GM18520 (cell line): ENCODE results near the gene PCDHB13.
"Not testable (repeated sequence)": the region's sequence is repeated elsewhere in the genome, so short reads cannot be mapped to it uniquely, and the experiment has no call there.

Source experiments
- ATAC-seq: cut with Tn5 transposase; IDR thresholded peaks from one replicate; pipeline ENCODE4 v1.9.1; 2021; ENCODE audit not compliant: unreplicated experiment

The PCDHB13 gene

DNA sequence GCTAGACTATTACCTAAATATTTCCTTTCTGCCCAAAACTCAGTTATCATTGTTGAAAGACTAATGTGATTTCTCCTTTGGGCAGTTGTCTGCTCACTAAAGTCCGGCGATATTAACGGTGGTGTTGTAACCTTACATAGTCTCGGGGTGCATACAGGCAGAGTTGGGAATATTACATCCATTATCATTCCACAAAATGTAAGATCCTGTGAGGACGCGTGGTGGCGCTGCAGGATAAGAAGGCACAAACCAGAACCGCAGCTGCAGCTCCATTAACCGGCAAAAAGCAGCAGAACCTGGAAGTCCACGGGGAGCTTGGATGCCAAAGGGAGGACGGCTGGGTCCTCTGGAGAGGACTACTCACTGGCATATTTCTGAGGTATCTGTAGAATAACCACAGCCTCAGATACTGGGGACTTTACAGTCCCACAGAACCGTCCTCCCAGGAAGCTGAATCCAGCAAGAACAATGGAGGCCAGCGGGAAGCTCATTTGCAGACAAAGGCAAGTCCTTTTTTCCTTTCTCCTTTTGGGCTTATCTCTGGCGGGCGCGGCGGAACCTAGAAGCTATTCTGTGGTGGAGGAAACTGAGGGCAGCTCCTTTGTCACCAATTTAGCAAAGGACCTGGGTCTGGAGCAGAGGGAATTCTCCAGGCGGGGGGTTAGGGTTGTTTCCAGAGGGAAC, at the start of gene PCDHB13:
PCDHB13 (plus strand) TSS at position 264 of the 684 bp plus-strand sequence; CDS start at position 469, 205 bp downstream.
- not testable (repeated sequence) for ATAC-seq

DNA sequence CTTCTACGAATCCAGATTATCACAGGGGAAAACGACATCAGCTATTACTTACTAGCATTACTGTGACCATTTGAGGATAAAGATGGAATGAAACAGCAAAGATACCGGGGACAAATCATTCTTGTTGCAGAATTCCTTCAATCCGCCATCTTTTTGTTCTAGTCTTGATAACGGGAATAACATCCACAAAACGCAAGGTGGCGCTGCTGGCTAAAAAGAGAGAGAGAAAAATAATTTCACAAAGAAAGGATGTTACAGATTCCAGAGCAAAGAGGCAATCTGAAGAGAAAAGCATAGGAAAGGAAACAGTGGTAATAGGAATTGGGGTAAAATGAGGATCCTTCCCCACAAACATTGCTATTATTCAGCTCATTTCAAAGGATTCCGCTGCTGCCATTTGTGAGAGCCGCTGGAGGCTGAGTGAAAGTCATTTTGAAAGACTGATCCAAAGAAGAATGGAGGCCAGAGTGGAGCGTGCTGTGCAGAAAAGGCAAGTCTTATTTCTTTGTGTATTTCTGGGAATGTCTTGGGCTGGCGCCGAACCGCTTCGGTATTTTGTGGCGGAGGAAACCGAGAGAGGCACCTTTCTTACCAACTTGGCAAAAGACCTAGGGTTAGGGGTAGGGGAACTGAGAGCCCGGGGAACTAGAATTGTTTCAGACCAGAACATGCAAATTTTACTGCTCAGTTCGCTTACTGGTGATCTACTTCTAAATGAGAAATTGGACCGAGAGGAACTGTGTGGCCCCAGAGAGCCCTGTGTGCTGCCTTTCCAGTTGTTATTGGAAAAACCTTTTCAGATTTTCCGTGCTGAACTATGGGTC, 41.1 kb upstream of the PCDHB13 start, which contains the start of gene PCDHB7:
PCDHB7 (plus strand) TSS at position 264 of the 824 bp plus-strand sequence; CDS start at position 456, 192 bp downstream.
- ATAC-seq, result no peak

DNA sequence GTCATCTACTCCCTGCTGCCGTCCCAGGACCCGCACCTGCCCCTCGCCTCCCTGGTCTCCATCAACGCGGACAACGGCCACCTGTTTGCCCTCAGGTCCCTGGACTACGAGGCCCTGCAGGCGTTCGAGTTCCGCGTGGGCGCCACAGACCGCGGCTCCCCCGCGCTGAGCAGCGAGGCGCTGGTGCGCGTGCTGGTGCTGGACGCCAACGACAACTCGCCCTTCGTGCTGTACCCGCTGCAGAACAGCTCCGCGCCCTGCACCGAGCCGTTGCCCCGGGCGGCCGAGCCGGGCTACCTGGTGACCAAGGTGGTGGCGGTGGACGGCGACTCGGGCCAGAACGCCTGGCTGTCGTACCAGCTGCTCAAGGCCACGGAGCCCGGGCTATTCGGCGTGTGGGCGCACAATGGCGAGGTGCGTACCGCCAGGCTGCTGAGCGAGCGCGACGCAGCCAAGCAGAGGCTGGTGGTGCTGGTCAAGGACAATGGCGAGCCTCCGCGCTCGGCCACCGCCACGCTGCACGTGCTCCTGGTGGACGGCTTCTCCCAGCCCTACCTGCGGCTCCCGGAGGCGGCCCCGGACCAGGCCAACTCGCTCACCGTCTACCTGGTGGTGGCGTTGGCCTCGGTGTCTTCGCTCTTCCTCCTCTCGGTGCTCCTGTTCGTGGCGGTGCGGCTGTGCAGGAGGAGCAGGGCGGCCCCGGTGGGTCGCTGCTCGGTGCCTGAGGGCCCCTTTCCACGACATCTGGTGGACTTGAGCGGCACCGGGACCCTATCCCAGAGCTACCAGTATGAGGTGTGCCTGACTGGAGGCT, 39.2 kb upstream of the PCDHB13 start:
- ATAC-seq, result not testable (repeated sequence)

DNA sequence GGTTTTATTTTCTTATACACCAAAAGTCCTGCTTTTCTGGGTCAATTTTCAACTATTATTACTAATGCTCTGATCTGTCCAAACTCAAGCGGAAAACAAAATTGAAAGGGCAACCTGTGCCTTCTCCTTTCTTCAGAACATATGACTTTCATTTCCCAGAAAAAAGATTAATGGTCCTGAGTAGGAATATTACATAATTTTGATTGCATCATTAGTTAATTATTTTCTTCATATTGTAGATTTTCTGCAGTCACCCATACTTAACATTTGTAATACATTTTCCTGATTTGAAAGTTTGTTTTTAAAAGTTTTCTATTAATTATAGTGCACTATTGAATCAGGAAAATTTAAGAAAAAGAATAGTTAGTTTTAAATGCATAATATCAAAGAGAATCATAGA, 37.8 kb upstream of the PCDHB13 start:
- ATAC-seq, result no peak

DNA sequence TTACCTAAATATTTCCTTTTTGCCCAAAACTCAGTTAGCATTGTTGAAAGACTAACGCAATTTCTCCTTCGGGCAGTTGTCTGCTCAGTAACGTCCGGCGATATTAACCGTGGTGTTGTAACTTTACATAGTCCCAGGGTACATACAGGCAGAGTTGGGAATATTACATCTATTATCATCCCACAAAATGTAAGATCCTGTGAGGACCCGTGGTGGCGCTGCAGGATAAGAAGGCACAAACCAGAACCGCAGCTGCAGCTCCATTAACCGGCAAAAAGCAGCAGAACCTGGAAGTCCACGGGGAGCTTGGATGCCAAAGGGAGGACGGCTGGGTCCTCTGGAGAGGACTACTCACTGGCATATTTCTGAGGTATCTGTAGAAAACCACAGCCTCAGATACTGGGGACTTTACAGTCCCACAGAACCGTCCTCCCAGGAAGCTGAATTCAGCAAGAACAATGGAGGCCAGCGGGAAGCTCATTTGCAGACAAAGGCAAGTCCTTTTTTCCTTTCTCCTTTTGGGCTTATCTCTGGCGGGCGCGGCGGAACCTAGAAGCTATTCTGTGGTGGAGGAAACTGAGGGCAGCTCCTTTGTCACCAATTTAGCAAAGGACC, 36.0 kb upstream of the PCDHB13 start, which contains the start of gene PCDHB8:
PCDHB8 (plus strand) TSS at position 214 of the 615 bp plus-strand sequence; CDS start at position 459, 245 bp downstream.
- not testable (repeated sequence) for ATAC-seq

DNA sequence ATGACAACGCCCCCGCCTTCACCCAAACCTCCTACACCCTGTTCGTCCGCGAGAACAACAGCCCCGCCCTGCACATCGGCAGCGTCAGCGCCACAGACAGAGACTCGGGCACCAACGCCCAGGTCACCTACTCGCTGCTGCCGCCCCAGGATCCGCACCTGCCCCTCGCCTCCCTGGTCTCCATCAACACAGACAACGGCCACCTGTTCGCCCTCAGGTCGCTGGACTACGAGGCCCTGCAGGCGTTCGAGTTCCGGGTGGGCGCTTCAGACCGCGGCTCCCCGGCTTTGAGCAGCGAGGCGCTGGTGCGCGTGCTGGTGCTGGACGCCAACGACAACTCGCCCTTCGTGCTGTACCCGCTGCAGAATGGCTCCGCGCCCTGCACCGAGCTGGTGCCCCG, 34.3 kb upstream of the PCDHB13 start:
- not testable (repeated sequence) for ATAC-seq

DNA sequence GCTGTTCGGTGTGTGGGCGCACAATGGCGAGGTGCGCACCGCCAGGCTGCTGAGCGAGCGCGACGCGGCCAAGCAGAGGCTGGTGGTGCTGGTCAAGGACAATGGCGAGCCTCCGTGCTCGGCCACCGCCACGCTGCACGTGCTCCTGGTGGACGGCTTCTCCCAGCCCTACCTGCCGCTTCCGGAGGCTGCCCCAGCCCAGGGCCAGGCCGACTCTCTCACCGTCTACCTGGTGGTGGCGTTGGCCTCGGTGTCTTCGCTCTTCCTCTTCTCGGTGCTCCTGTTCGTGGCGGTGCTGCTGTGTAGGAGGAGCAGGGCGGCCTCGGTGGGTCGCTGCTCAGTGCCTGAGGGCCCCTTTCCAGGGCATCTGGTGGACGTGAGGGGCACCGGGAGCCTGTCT, 33.8 kb upstream of the PCDHB13 start:
- not testable (repeated sequence) for ATAC-seq

DNA sequence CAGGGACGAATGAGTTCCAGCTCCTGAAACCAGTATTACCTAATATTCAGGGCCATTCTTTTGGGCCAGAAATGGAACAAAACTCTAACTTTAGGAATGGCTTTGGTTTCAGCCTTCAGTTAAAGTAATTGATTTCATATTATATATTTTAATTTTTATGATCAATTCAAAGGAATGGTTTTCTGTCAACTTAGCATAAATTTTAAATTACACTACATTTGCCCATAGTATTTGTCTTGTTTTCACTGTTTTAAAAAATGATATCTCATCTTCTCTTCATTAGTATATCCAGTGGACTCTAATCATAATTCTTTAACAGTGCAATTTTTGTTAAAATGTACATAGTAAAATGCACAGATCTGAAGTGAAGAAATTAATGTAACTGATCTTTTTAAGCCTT, 33.4 kb upstream of the PCDHB13 start:
- no peak for ATAC-seq

DNA sequence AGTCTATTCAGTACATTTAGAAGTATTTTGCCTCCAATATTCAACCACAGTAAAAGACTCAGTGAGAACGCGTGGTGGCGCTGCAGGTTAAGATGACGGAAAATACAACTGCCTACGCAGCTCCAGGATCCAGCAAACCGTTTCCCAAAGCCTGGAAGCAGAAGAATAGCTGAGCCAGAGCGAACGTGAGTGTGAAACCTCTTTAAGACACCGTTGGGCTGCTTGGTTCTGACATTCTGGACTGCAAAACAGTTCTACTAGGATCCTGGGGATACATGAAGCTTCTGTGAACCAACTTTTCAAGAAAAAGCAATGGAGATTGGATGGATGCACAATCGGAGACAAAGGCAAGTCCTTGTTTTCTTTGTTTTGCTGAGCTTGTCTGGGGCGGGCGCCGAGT, 31.5 kb upstream of the PCDHB13 start, which contains the start of gene PCDHB16:
PCDHB16 (plus strand) TSS at position 140 of the 400 bp plus-strand sequence; CDS start at position 313, 173 bp downstream.
- no peak for ATAC-seq

DNA sequence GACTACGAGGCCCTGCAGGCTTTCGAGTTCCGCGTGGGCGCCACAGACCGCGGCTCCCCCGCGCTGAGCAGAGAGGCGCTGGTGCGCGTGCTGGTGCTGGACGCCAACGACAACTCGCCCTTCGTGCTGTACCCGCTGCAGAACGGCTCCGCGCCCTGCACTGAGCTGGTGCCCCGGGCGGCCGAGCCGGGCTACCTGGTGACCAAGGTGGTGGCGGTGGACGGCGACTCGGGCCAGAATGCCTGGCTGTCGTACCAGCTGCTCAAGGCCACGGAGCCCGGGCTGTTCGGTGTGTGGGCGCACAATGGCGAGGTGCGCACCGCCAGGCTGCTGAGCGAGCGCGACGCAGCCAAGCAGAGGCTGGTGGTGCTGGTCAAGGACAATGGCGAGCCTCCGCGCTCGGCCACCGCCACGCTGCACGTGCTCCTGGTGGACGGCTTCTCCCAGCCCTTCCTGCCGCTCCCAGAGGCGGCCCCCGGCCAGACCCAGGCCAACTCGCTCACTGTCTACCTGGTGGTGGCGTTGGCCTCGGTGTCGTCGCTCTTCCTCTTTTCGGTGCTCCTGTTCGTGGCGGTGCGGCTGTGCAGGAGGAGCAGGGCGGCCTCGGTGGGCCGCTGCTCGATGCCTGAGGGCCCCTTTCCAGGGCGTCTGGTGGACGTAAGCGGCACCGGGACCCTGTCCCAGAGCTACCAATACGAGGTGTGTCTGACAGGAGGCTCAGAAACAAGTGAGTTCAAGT, 29.4 kb upstream of the PCDHB13 start:
- ATAC-seq, result not testable (repeated sequence)

DNA sequence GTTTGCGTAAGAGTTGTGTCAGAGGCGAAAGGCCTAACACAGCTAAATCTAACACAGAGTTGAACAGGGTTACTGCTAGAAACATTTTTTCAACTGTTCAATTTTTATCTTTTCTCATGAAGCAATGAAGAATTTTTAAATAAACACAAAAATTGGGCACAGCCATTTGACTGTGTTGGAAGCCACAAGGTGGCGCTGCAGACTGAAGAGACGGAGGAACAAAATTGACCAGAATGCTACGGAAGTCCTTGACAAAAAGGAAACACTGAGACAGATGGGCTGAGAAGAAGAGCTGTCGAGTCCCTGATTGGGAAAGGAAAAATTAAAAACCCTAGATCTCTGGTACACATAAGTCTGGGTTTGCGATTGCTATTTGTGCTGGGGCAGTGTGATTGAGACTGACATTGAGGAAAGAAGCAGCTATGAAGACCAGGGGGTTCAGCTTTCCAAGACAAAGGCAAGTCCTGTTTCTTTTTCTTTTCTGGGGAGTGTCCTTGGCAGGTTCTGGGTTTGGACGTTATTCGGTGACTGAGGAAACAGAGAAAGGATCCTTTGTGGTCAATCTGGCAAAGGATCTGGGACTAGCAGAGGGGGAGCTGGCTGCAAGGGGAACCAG, 26.7 kb upstream of the PCDHB13 start, which contains the start of gene PCDHB9:
PCDHB9 (plus strand) TSS at position 265 of the 616 bp plus-strand sequence; CDS start at position 423, 158 bp downstream.
- ATAC-seq, result no peak

DNA sequence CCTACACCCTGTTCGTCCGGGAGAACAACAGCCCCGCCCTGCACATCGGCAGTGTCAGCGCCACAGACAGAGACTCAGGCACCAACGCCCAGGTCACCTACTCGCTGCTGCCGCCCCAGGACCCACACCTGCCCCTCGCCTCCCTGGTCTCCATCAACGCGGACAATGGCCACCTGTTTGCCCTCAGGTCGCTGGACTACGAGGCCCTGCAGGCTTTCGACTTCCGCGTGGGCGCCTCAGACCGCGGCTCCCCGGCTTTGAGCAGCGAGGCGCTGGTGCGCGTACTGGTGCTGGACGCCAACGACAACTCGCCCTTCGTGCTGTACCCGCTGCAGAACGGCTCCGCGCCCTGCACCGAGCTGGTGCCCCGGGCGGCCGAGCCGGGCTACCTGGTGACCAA, 25.0 kb upstream of the PCDHB13 start:
- not testable (repeated sequence) for ATAC-seq

DNA sequence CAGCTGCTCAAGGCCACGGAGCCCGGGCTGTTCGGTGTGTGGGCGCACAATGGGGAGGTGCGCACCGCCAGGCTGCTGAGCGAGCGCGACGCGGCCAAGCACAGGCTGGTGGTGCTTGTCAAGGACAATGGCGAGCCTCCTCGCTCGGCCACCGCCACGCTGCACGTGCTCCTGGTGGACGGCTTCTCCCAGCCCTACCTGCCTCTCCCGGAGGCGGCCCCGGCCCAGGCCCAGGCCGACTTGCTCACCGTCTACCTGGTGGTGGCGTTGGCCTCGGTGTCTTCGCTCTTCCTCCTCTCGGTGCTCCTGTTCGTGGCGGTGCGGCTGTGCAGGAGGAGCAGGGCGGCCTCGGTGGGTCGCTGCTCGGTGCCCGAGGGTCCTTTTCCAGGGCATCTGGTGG, 24.6 kb upstream of the PCDHB13 start:
- ATAC-seq, result not testable (repeated sequence)

DNA sequence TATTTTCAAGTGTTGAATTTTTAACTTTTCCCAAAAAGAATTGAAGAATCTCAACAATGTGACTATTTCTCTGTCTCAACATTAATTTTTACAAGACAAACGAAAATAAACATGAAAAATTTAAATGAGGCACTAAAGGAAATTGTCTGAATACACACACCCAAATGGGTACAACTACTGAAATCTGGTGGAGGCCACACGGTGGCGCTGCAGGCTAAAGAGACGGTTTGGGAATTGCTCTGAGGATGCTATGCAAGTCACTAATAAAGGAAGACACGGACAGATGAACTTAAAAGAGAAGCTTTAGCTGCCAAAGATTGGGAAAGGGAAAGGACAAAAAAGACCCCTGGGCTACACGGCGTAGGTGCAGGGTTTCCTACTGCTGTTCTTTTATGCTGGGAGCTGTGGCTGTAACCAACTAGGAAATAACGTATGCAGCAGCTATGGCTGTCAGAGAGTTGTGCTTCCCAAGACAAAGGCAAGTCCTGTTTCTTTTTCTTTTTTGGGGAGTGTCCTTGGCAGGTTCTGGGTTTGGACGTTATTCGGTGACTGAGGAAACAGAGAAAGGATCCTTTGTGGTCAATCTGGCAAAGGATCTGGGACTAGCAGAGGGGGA, 21.5 kb upstream of the PCDHB13 start, which contains the start of gene PCDHB10:
PCDHB10 (plus strand) TSS at position 244 of the 616 bp plus-strand sequence; CDS start at position 444, 200 bp downstream.
- no peak for ATAC-seq

DNA sequence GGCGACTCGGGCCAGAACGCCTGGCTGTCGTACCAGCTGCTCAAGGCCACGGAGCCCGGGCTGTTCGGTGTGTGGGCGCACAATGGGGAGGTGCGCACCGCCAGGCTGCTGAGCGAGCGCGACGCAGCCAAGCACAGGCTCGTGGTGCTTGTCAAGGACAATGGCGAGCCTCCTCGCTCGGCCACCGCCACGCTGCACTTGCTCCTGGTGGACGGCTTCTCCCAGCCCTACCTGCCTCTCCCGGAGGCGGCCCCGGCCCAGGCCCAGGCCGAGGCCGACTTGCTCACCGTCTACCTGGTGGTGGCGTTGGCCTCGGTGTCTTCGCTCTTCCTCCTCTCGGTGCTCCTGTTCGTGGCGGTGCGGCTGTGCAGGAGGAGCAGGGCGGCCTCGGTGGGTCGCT, 19.4 kb upstream of the PCDHB13 start:
- not testable (repeated sequence) for ATAC-seq

DNA sequence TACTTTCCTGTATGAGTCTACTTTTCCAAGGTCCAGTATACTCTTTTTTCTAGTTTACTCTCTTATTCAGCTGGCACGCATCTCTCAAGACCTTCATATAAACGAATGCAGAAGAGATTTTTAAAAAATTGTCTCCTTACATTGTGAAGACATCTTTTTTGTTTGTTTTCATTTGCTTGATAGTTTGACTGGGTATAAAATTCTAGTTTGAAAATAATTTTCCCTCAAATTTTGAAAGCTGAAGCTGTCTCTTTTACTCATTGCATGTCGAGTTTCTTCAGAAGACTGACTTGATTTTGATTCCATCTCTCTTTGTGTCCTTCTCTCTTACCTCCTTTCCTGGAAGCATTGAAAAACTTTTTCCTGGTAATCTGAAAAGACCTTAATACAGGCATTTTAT, 17.4 kb upstream of the PCDHB13 start:
- no peak for ATAC-seq

DNA sequence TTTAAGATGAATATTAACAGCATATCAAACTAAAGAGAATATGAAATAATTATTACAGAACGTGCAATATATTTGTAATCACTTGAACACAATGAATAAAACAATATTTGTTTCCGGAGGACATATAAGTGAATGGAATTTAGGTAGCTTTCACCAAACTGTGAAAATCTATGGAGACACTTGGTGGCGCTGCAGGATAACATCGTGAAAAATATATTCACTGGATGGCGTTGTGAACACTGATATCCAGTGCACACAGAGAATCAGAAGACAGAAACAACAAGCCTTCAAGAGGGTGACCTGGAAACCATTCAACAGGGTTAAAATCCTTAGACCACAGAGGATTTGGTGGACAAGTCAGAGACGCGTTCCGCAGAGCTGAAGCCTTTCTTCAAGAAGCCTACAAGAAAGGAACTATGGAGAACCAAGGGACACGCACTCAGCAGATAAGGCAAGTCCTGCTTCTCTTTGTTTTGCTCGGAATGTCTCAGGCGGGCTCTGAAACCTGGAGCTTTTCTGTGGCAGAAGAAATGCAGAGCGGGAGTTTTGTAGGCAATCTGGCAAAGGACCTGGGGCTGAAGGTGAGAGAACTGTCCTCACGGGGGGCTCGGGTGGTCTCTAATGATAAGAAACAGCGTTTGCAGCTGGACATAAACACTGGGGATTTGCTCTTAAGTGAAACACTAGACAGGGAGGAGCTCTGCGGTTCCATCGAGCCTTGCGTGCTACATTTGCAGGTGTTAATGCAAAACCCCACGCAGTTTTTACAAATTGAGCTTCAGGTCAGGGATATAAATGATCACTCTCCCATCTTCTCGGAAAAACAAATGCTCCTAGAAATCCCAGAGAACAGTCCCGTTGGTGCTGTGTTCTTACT, 14.1 kb upstream of the PCDHB13 start, which contains the start of gene PCDHB11:
PCDHB11 (plus strand) TSS at position 269 of the 877 bp plus-strand sequence; CDS start at position 417, 148 bp downstream.
- no peak for ATAC-seq
